Effector memory CD8-positive, alpha-beta T cell (primary cell): ENCODE measurements around the gene MUC5B.

Source experiments
- ATAC-seq: fragments of 150-1000 bp; cut with Tn5 transposase; replicated peaks from 2 replicates; pipeline ENCODE4 v1.10.0; 2021; ENCODE audit warnings: mild to moderate bottlenecking, moderate library complexity
- DNase-seq, 3 experiments: peaks; one replicate each; pipeline ENCODE4 v3.0.0; 2021
- H3K27ac Mint-ChIP-seq, 2 donors: one replicate each; pipeline ENCODE4 v1.8.0; 2022; ENCODE audit warnings: mild to moderate bottlenecking in 2 of 2, mixed read lengths in 2 of 2, moderate library complexity in 2 of 2
- H3K27me3 Mint-ChIP-seq, 2 donors: one replicate each; pipeline ENCODE4 v1.8.0; 2022; ENCODE audit warnings: mixed read lengths in 2 of 2
- H3K36me3 Mint-ChIP-seq: one replicate; pipeline ENCODE4 v1.8.0; 2022; ENCODE audit warnings: mild to moderate bottlenecking, moderate library complexity, mixed read lengths; ENCODE audit not compliant: insufficient read depth
- H3K4me1 Mint-ChIP-seq, 2 donors: one replicate each; pipeline ENCODE4 v1.8.0; 2022; ENCODE audit warnings: low read depth in 2 of 2, mixed read lengths in 2 of 2
- H3K4me3 Mint-ChIP-seq, 2 donors: one replicate each; pipeline ENCODE4 v1.8.0; 2022; ENCODE audit warnings: mild to moderate bottlenecking in 2 of 2, mixed read lengths in 2 of 2, moderate library complexity in 2 of 2
- H3K9me3 Mint-ChIP-seq, 2 donors: one replicate each; pipeline ENCODE4 v1.8.0; 2022; ENCODE audit warnings: mixed read lengths in 2 of 2

The MUC5B gene

DNA sequence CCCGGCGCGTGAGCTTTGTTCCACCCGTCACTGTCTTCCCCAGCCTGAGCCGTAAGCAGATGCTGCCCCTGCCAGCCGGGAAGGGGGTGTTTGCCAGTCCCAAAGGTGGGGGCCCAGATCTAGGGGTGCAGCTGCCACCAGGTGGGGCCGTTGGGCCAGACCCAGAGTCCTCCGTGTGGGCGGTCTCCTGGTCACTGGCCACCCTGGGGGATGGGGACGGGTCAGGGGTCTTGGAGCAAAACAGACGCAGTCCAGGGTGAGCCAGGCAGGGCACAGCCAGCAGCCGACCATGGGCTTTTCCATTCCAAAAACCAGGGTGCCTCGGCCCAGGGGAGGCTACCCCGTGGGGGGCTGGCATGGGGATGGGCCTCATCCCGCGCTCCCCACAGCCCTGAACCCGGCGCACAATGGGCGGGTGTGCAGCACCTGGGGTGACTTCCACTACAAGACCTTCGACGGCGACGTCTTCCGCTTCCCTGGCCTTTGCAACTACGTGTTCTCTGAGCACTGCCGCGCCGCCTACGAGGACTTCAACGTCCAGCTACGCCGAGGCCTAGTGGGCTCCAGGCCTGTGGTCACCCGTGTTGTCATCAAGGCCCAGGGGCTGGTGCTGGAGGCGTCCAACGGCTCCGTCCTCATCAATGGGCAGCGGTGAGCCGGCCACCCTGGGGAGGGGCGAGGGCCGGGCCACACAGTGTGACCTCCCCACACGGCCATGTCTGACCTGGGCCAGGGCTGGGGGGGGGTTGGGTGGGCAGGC is 3.5 kb downstream of the MUC5B start:
- Mint-ChIP-seq H3K36me3 (peaks cover under 1% of the 10 kb centered on the region), H3K4me1 (no peaks in the 10 kb centered on the region), H3K27ac (no peak overlapping the region), H3K27me3 (peaks cover 0 to 13% of the 10 kb centered on the region in 2 donors), H3K9me3 (no peaks in the 10 kb centered on the region), H3K4me3 (no peak overlapping the region)
- ATAC-seq (no peak), DNase-seq (no peak)

DNA sequence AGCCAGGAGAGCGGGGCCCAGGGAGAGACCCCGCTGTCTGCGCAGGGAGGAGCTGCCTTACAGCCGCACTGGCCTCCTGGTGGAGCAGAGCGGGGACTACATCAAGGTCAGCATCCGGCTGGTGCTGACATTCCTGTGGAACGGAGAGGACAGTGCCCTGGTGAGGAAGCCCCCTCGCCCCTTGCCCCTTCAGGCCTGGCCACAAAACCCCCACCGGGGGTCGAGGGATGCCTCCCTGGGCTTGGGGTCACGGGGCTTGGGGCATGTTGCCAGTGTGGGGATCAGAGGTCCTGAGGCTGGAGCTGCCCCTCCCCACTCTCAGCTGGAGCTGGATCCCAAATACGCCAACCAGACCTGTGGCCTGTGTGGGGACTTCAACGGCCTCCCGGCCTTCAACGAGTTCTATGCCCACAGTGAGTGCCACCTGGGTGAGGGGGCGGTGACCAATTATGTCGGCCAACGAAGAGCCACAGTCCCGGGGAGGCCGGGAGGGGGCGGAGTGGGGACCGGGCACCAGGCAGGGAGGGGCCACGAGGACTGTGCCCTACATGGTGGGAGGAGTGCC is 4.2 kb downstream of the MUC5B start:
- Mint-ChIP-seq H3K36me3 (no peaks in the 10 kb centered on the region), H3K27ac (no peak overlapping the region), H3K9me3 (no peaks in the 10 kb centered on the region), H3K27me3 (peaks cover 0 to 9% of the 10 kb centered on the region in 2 donors), H3K4me3 (no peak overlapping the region), H3K4me1 (no peaks in the 10 kb centered on the region)
- DNase-seq (no peak), ATAC-seq (no peak)

DNA sequence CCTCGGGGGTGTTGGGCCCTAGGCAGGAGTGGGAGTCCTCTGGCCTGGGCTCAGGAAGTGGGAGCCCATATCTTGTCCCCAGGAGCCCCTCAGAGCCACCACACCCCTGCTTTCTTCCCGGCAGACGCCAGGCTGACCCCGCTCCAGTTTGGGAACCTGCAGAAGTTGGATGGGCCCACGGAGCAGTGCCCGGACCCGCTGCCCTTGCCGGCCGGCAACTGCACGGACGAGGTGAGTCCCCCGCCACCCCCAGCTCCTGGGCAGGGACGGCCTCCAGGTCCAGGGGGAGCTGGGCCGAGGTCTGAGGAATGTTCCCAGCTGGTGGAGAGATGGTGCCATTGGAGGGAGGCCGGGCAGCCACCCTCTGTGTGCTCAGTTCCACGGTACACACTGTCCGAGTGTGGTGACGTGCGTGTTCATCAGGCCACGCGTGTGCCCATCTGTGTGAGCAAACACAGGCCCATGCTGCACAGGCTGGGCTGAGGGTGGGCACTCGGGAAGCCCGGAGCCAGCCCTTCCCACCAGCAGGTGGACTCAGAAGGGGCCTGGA is 4.8 kb downstream of the MUC5B start:
- ATAC-seq = no peak
- no peak for DNase-seq
- no peak overlapping the region for H3K27ac Mint-ChIP-seq

DNA sequence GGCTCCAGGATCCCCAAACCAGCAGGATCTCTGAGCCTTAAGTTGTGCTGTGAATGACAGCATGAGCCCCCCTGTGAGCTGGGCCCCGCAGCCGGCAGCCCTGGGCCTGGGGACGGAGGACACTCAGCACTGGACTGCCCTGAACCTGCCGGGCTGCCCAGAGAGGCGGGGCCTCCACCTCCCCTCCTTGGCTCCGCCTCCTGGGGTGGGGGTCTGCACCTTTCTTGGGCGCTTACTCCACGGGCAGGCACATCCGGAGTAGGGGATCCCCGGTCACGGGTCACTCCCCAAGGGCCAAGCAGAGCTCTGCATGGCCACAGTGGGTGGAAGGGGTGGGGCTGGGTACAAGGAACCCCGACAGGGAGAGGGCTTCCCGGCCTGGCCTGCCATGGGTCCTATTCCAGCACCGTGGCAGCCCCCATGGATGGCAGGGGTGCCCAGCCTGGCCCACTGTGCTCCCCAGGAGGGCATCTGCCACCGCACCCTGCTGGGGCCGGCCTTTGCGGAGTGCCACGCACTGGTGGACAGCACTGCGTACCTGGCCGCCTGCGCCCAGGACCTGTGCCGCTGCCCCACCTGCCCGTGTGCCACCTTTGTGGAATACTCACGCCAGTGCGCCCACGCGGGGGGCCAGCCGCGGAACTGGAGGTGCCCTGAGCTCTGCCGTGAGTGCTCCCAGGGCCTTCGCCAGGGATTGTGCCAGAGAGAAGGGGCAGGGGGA is 5.4 kb downstream of the MUC5B start:
- Mint-ChIP-seq H3K27ac (no peak overlapping the region), H3K9me3 (no peaks in the 10 kb centered on the region), H3K4me1 (no peaks in the 10 kb centered on the region), H3K4me3 (no peak overlapping the region), H3K36me3 (no peaks in the 10 kb centered on the region), H3K27me3 (peaks cover 0 to 9% of the 10 kb centered on the region in 2 donors)
- ATAC-seq (no peak), DNase-seq (no peak)

More for the DNA sequence above, 4.8 kb downstream of the MUC5B start:
- H3K4me3 Mint-ChIP-seq = no peak overlapping the region
- no peaks in the 10 kb centered on the region for H3K9me3 Mint-ChIP-seq
- no peaks in the 10 kb centered on the region for H3K4me1 Mint-ChIP-seq
- H3K36me3 Mint-ChIP-seq = no peaks in the 10 kb centered on the region
- peaks cover 0 to 9% of the 10 kb centered on the region in 2 donors for H3K27me3 Mint-ChIP-seq

DNA sequence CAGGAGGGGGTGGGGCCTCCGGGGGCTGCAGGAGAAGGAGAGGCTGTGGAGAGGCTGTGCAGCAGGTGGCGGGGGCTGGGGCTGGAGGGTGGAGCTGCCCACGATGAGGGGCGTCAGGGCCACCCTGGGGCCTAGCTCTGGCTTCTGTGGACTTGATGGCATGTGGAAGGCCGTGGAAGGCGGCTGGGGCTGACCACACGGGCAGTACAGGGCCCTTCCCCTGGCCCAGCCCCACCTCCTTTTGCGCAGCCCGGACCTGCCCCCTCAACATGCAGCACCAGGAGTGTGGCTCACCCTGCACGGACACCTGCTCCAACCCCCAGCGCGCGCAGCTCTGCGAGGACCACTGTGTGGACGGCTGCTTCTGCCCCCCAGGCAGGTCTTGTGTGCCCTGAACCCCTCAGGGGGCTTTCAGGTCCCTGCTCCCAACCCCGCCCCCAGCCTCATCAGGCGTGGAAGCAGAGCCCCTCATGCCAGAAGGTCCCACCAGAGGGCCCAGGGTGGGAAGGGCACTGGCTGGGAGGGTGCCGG is 6.1 kb downstream of the MUC5B start:
- no peaks in the 10 kb centered on the region for H3K4me1 Mint-ChIP-seq
- no peaks in the 10 kb centered on the region for H3K36me3 Mint-ChIP-seq
- peaks cover 0 to 3% of the 10 kb centered on the region in 2 donors for H3K27me3 Mint-ChIP-seq
- H3K9me3 Mint-ChIP-seq = no peaks in the 10 kb centered on the region
- DNase-seq (no peak), ATAC-seq (no peak)
- H3K4me3 Mint-ChIP-seq = no peak overlapping the region
- no peak overlapping the region for H3K27ac Mint-ChIP-seq

DNA sequence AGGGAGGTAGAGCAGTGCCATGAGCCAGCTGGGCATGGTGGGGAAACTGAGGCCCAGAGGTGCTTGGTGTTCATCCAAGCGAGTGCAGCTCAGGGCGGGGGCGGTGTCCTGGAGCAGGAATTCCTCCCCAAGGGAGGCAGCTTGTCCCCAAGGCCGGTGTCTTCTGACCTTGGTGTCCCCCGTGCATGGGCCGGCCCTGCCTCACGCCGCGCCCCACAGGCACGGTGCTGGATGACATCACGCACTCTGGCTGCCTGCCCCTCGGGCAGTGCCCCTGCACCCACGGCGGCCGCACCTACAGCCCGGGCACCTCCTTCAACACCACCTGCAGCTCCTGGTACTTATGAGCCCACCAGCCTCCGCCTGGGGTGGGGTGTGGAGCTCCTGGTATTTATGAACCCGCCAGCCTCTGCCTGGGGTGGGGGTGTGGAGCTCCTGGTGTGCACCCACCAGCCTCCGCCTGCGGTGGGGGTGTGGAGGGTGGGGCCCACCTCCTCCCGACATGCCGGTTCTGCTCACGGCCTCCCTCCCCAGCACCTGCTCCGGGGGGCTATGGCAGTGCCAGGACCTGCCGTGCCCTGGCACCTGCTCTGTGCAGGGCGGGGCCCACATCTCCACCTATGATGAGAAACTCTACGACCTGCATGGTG is 6.7 kb downstream of the MUC5B start:
- Mint-ChIP-seq H3K4me3 (no peak overlapping the region), H3K4me1 (no peaks in the 10 kb centered on the region), H3K9me3 (no peaks in the 10 kb centered on the region), H3K36me3 (no peaks in the 10 kb centered on the region), H3K27ac (no peak overlapping the region), H3K27me3 (no peaks in the 10 kb centered on the region)
- ATAC-seq (no peak), DNase-seq (no peak)

DNA sequence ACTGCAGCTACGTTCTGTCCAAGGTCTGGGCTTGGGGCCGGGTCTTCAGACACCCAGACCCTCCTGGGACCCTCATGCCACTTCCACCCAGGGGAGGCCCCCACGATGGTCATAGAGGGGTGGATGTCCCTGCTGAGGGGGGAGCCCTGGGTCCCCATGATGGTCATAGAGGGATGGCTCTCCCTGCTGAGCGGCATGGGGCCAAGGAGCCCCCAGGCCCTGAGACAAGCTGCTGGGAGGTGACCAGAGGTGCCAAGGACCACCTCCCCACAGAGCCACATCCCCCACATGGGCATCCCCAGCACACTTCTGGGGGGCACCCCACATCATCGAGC is 7.2 kb downstream of the MUC5B start:
- Mint-ChIP-seq H3K4me1 (no peaks in the 10 kb centered on the region), H3K27me3 (no peaks in the 10 kb centered on the region), H3K27ac (no peak overlapping the region), H3K36me3 (no peaks in the 10 kb centered on the region), H3K4me3 (no peak overlapping the region), H3K9me3 (no peaks in the 10 kb centered on the region)
- DNase-seq = no peak
- ATAC-seq = no peak

DNA sequence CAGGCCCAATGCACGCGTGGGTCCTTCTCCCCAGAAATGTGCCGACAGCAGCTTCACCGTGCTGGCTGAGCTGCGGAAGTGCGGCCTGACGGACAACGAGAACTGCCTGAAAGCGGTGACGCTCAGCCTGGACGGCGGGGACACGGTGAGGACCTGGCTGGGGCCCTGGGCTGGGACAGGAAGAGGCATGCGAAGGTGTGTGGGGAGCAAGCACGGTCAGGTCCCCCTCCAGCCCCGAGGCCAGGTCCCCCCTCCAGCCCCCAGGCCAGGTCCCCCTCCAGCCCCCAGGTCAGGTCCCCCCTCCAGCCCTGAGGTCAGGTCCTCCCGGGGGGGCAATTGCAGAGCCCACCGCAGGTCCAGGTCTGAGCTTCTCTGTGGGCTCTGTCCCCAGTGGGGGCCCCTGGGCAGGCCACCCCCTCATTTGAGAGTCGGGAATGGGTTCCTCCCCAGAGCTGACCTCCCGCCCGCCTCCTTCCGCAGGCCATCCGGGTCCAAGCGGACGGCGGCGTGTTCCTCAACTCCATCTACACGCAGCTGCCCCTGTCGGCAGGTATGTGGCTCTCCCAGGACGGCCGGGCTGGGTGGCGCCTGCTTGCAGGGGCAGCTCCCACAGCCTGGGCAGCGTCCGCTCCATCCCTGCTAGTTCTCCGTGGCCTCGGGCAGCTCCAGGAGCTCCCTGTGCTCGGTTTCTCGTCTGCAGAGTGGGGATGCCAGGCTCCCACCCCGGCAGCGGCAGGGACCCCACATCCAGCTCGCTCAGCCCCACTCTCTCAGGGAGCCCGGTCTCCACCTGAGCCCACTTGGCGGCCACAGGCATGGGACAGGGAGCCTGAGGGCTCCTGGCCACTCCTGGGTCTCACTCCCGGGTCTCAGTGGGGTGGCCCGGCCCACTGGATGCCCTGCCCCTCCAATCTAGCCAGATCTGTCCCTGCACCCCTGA is 7.9 kb downstream of the MUC5B start:
- Mint-ChIP-seq H3K27ac (no peak overlapping the region), H3K4me1 (no peaks in the 10 kb centered on the region), H3K27me3 (no peaks in the 10 kb centered on the region), H3K36me3 (no peaks in the 10 kb centered on the region), H3K4me3 (no peak overlapping the region), H3K9me3 (no peaks in the 10 kb centered on the region)
- ATAC-seq (no peak), DNase-seq (no peak)

DNA sequence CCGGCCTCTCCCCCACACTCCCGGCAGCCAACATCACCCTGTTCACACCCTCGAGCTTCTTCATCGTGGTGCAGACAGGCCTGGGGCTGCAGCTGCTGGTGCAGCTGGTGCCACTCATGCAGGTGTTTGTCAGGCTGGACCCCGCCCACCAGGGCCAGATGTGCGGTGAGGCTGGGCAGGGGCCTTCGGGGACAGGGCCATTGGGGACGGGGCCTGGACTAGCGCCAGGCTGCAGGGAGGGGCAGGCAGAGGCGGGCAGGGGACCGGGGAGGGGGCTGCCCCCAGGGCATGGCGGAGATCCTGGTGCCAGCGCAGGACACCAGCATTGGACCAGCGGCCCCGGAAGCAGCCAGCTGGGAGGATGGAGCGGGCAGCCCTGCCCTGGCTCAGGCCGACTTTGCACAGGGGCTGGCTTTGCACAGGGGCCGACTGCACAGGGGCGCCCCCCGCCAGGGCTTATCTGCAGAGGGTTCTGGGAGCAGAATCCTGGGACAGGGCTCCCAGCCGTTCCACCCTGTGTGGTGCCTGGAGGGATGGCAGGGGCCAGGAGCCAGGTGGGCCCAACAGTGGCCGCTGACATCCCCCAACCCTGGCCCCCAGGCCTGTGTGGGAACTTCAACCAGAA is 8.6 kb downstream of the MUC5B start:
- no peak for DNase-seq
- ATAC-seq = no peak
- no peaks in the 10 kb centered on the region for H3K4me1 Mint-ChIP-seq
- H3K4me3 Mint-ChIP-seq = no peak overlapping the region
- H3K36me3 Mint-ChIP-seq = no peaks in the 10 kb centered on the region
- no peaks in the 10 kb centered on the region for H3K27me3 Mint-ChIP-seq
- no peak overlapping the region for H3K27ac Mint-ChIP-seq
- no peaks in the 10 kb centered on the region for H3K9me3 Mint-ChIP-seq

DNA sequence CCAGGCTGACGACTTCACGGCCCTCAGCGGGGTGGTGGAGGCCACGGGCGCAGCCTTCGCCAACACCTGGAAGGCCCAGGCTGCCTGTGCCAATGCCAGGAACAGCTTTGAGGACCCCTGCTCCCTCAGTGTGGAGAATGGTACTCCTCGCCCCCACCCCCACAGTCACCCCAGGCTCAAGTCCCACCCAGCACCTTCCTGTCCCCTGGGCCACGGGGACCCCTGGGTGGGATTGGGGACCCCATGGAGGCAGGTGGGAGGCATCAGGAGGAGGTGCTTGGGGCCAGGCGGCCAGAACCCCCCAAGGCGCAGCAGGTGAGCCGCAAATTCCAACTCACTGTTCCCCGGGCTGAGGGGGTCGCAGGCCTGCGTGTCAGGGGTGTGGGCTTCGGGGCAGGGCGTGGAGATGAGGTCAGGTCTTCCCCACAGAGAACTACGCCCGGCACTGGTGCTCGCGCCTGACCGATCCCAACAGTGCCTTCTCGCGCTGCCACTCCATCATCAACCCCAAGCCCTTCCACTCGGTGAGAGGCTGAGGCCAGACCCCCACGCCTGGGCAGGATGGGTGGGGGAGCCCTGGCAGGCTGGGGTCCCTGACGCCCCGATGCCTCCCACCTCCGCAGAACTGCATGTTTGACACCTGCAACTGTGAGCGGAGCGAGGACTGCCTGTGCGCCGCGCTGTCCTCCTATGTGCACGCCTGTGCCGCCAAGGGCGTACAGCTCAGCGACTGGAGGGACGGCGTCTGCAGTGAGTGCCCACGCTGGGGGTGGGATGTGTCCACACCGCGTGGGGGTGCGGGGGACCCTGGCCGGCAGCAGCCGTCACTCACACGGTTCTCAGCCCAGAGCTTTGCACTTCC is 9.4 kb downstream of the MUC5B start:
- no peaks in the 10 kb centered on the region for H3K27me3 Mint-ChIP-seq
- DNase-seq (no peak), ATAC-seq (no peak)
- no peaks in the 10 kb centered on the region for H3K4me1 Mint-ChIP-seq
- H3K9me3 Mint-ChIP-seq = no peaks in the 10 kb centered on the region
- H3K27ac Mint-ChIP-seq = no peak overlapping the region
- peaks cover under 1% of the 10 kb centered on the region for H3K36me3 Mint-ChIP-seq
- H3K4me3 Mint-ChIP-seq = no peak overlapping the region

DNA sequence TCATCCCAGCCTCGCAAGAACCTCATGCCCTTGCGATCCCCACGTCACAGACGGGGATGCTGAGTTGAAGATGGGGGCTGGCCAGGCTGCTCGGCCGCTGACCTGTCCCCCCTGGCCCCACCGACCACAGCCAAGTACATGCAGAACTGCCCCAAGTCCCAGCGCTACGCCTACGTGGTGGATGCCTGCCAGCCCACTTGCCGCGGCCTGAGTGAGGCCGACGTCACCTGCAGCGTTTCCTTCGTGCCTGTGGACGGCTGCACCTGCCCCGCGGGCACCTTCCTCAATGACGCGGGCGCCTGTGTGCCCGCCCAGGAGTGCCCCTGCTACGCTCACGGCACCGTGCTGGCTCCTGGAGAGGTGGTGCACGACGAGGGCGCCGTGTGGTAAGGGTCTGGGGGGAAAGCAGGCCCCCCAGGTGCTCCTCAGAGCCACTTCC is 10.0 kb downstream of the MUC5B start:
- Mint-ChIP-seq H3K9me3 (no peaks in the 10 kb centered on the region), H3K27me3 (no peaks in the 10 kb centered on the region), H3K36me3 (peaks cover 3% of the 10 kb centered on the region), H3K4me3 (no peak overlapping the region), H3K27ac (no peak overlapping the region), H3K4me1 (no peaks in the 10 kb centered on the region)
- no peak for DNase-seq
- no peak for ATAC-seq
